Stimulated activated CD4-positive, alpha-beta T cell treated with anti-CD3 and anti-CD28 coated beads, TNF-alpha, amount 100 ng/mL, for 48 hours (primary cell): Measurements from ENCODE around the gene ZBTB47.

Experiments used
- DNase-seq, 3 donors: peaks; one replicate each; pipeline ENCODE4 v3.0.0-alpha.2; 2020; ENCODE audit warnings: low read depth in 3 of 3

Gene ZBTB47

DNA sequence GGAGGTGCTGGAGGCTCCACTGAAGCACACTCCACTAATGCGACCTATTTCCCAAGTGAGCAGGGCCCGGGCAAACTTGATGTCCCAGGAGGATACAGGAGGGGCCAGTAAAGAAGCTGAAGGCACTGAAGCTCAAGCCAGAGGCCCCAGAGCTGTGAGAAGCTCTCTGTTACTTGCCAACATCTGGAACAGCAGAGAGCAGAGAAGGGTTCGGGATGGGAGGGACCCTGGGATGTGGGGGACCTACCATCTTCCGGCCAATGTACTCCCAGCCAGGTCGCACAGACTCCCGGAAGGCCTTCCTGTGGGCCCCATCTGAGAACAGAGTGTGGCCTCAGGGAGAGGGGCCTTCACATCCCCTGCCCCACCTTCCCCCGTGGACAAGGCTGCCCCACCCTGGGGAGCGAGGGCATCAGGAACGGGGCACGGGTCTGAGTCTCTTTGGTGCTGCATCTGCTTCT lies 46.0 kb downstream of the ZBTB47 start:
- no peak for DNase-seq

GRCh38 chr3:42700366-42701288 lies 47.1 kb downstream of the ZBTB47 start:
- DNase-seq, result no peak

DNA sequence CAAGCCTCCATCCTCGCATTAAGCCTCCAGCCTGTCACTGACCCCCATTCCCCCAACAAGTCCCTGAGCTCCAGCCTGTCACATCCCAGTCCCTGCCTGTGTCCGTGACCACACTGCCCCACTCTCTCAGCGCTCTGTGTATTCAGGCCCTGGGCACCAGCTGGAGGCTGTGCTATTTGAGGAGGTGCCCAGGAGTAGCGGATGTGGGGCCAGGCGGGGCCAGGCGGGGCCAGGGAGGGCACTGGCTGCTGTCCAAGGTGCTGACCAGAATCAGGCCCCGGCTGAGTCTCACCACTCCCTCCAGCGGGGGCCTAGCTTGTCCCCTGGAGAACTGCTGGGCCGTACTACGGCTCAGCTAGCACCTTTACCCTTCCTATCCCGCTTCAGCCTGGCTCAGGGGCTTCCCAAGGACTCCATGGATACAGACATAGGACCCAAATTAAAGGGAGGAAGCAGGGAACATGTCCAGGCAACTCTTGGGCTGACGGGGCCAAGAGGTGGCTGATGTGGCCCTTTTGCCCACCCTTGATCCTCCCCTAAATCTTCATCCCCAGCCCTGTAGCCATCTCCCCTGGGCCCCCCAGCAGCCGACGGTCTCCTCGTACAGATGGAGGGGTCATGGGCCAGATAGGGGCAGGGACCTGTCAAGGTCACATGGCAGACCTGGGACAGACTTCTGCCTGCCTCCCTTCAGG lies 48.0 kb downstream of the ZBTB47 start:
- peak in 2 of 3 donors; percentile 34 to 53 for DNase-seq

- DNase-seq, result no peak
Observed at GRCh38 chr3:42702066-42702951, 48.8 kb downstream of the ZBTB47 start, which contains the start of gene HHATL. TSS of gene HHATL (minus strand) at chr3:42702798. CDS start at chr3:42700826, 1,972 bp downstream.

- no peak for DNase-seq
Observed at GRCh38 chr3:42702982-42703694, 49.6 kb downstream of the ZBTB47 start.

GRCh38 chr3:42703695-42704025 lies 50.2 kb downstream of the ZBTB47 start:
- DNase-seq, result no peak

- DNase-seq, result no peak
Observed at GRCh38 chr3:42704136-42704841, 50.8 kb downstream of the ZBTB47 start.

- no peak for DNase-seq
Observed at GRCh38 chr3:42705058-42705767, 51.7 kb downstream of the ZBTB47 start.

GRCh38 chr3:42705962-42706585 lies 52.6 kb downstream of the ZBTB47 start:
- DNase-seq, result no peak

DNA sequence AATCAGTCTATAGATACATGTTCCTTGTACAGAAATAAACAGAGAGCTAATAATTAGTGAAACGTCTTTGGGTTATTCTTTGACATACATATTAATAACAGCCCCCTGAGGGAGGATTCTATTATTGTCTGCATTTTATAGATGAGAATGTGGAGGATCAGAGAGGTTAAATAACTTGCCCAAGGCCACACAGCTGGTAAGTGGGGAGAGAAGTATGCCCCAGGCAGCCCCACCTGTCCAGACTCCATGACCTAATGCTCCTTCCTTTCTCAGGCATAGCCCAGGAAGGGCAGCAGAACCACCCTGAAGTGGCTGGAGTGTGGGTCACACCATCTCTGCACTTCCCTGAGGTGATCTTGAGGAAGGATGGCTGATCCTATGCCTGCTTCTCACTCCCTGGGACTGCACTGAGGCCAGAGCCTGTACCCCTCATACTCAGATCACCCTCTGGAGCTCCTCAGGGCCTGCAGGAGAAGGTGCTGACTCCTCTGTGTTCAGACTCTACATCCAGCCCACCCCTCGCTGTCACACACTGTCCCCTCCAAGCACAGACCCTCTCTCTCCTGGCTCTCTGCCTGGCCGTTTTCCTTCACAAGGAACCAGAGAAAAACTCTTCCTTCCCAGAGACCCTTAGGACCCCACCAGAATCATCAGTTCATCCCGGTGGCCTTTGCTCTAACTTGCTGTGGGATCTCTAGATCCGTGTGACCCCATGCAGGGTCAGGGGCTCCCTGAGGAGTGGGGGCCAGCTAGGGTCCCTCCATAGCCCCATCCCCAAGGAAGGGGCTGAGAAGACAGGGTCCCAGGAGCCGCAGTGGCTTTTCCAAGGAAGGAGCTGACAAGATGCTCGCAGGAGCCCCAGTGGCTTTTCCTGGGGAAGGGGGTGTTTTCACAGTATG lies 53.5 kb downstream of the ZBTB47 start:
- no peak for DNase-seq

DNA sequence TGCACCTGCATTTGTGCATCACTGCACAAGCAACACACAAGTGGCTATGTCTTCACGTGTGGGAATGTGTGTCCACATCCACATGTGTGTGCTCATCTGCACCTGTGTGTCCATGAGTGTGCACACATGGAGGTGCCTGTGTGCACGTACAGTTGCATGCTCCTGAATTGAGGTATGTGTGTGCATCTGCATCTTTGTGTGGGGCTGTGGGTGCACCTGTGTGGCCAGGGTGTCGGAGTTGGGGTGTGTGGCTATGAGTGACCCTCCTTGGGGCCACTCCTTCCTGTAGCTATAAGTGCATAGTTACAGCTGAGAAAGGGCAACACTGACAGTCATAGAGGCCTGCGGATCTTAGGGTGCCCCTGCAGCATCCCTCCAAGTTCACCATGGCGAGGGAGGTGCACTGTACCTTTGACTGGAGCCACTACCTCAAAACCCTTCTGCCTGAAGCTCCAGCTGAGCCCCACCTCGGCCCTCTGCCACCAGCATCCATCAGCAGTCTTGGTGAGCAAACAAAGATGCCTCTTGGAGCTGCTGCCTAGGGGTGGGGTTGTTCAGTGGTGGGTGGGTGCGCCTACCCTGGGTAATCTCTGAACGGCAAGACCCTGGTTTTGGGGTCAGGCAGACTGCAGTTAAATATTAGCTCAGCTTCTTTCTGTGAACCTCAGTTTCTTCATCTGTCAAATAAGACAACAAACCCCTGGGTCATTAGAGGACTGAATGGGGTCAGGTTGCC lies 54.3 kb downstream of the ZBTB47 start:
- no peak for DNase-seq

GRCh38 chr3:42708611-42709151 lies 55.2 kb downstream of the ZBTB47 start:
- DNase-seq, result no peak

DNA sequence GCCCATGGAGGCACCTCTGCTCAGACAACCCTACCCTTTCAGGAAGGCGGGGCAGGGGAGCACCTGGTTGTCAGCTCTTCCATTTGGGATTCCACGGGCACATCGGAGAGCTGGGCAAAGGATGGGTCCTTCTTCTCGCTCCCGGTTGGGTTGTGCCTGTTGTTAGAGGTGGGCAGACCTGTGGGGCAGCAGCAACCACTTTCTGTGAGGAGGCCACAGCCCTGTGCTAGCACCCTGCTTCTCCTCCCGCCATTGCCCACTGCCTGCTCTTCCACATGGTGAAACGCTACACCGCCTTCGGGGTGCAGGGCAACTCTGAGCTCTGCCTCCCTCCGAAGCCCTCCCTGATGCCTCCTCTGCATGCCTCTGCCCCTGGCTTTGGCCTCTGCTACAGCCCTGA lies 56.1 kb downstream of the ZBTB47 start:
- DNase-seq, result no peak

- no peak for DNase-seq
Observed at GRCh38 chr3:42710323-42711021, 57.0 kb downstream of the ZBTB47 start.

DNA sequence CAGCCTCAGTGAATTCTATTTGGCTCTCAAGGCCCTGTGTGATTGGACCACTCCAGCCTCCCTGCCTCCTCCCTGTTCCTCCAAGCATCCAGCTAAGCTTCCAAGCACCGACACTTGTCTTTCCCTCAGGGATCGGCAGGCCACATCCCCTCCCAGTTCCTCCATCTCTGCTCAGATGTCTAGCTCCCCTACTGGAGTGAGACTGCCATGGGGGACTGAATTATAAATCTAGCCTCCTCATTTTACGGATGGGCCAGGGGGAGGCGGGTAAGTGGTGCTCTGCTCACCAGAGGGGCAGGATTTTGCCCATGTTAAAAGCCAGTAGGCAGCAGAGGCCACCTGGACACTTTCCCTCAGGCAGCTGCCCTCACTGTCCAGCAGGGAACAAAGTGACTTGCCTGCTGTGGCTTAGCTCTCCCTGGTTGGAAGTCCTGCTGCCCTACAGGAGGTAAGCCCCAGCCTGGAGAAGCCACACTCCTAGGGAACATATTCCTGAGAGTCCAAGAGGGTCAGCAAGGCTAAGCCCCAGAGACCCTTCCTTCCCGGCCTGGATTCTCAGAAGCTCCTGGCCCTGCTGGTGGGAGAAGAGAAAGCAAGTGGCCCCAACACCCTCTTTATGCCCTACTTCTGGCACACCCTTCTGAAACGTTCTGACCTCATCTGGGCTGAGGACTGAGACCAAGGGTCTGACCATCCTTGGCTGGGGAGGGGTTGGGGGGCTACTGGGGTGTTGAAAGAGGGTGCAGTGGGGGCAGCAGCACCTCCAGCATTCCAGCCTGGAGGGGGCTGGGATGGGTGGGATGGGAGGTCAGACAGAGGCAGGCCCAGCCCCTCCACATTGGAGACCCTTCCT lies 58.2 kb downstream of the ZBTB47 start:
- no peak for DNase-seq

DNA sequence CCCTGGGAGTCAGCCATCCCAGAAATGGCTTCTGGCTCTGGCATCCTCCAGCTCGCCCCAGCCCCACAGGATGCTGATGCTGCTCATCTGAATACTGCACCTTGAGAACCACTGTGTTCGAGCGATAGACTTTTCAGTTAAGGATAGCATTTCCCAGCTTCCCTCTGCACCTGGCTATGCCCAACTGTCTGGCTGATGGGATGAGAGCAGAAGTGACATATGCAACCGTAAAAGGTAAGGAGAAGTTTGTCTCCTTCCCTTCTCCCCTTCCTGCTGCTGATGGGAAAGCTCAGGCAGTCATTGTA lies 58.8 kb downstream of the ZBTB47 start:
- no peak for DNase-seq
